ENCODE measurements around the gene PCMT1. TPM values are rescaled to one million over a fixed set of nuclear protein-coding genes. Genes with fewer than 3 reads are reported as not detected.
"Not testable (repeated sequence)": the region's sequence is repeated elsewhere in the genome, so short reads cannot be mapped to it uniquely, and the experiment has no call there.

PCMT1 gene
- total RNA-seq, 6 donors from 2014 or later = 25.1 to 129 (median 68.1) TPM

GRCh38 chr6:149844480-149844879 lies 94.9 kb downstream of the PCMT1 start:
- Histone ChIP-seq H3K27ac (no peak overlapping the region), H3K4me3 (no peak overlapping the region), H3K9me3 (no peaks in the 10 kb centered on the region), H3K36me3 (peaks cover 0 to 5% (median 0%) of the 10 kb centered on the region in 4 donors), H3K4me1 (peaks cover 5 to 14% (median 7%) of the 10 kb centered on the region in 4 donors), H3K27me3 (no peaks in the 10 kb centered on the region)
- DNase-seq = no peak
- TF ChIP-seq POLR2A (IDR thresholded peaks at IDR 0.05) (no peak), EP300 (IDR thresholded peaks at IDR 0.05) (no peak), CTCF (IDR thresholded peaks at IDR 0.05) (no peak)
- WGBS, 2 donors = 91 to 95% methylated on average over 2 of the region's 2 CpGs
- ATAC-seq (ENCODE audit: low FRiP score in 2 of 2) = no peak

- no peaks in the 10 kb centered on the region for H3K9me3 ChIP-seq
- DNase-seq (no peak), ATAC-seq (ENCODE audit: low FRiP score in 2 of 2) (no peak)
- TF ChIP-seq POLR2A (IDR thresholded peaks at IDR 0.05) (no peak), POLR2AphosphoS5 (IDR thresholded peaks at IDR 0.05) (no peak), EP300 (IDR thresholded peaks at IDR 0.05) (no peak), CTCF (IDR thresholded peaks at IDR 0.05) (no peak)
- H3K4me1 ChIP-seq = peaks cover 5 to 14% (median 7%) of the 10 kb centered on the region in 4 donors
- no peaks in the 10 kb centered on the region for H3K27me3 ChIP-seq
- H3K27ac ChIP-seq = no peak overlapping the region
- peaks cover 0 to 5% (median 0%) of the 10 kb centered on the region in 4 donors for H3K36me3 ChIP-seq
- 64 to 82% methylated on average over 3 of the region's 3 CpGs for WGBS, 2 donors
- H3K4me3 ChIP-seq = no peak overlapping the region
Measured at GRCh38 chr6:149845549-149845948, 96.0 kb downstream of the PCMT1 start.

GRCh38 chr6:149846321-149846720 lies 96.8 kb downstream of the PCMT1 start:
- TF ChIP-seq CTCF (IDR thresholded peaks at IDR 0.05) = no peak
- no peak for TF ChIP-seq POLR2A (IDR thresholded peaks at IDR 0.05)
- no peak for TF ChIP-seq EP300 (IDR thresholded peaks at IDR 0.05)
- no peak for TF ChIP-seq POLR2AphosphoS5 (IDR thresholded peaks at IDR 0.05)
- peak in 1 of 2 donors; percentile 73 for DNase-seq
- peak in 1 of 2 donors; percentile 16 for ATAC-seq (ENCODE audit: low FRiP score in 2 of 2)
- Histone ChIP-seq H3K9me3 (no peaks in the 10 kb centered on the region), H3K27ac (no peak overlapping the region), H3K4me3 (no peak overlapping the region), H3K27me3 (no peaks in the 10 kb centered on the region), H3K4me1 (peaks cover 0 to 14% (median 7%) of the 10 kb centered on the region in 4 donors), H3K36me3 (peaks cover 0 to 5% (median 0%) of the 10 kb centered on the region in 4 donors)
- WGBS, 2 donors = 56 to 78% methylated on average over 7 of the region's 7 CpGs

- Histone ChIP-seq H3K36me3 (no peaks in the 10 kb centered on the region), H3K4me1 (peaks cover 0 to 26% (median 19%) of the 10 kb centered on the region in 4 donors), H3K27me3 (no peaks in the 10 kb centered on the region), H3K9me3 (no peaks in the 10 kb centered on the region), H3K27ac (no peak overlapping the region), H3K4me3 (no peak overlapping the region)
- TF ChIP-seq POLR2AphosphoS5 (IDR thresholded peaks at IDR 0.05) (no peak), EP300 (IDR thresholded peaks at IDR 0.05) (no peak), POLR2A (IDR thresholded peaks at IDR 0.05) (no peak), CTCF (IDR thresholded peaks at IDR 0.05) (no peak)
- WGBS, 2 donors = 80 to 86% methylated on average over 4 of the region's 4 CpGs
- no peak for DNase-seq
- ATAC-seq (ENCODE audit: low FRiP score in 2 of 2) = no peak
Measured at GRCh38 chr6:149847939-149848267, 98.4 kb downstream of the PCMT1 start.

GRCh38 chr6:149848343-149848742 lies 98.8 kb downstream of the PCMT1 start:
- H3K4me1 ChIP-seq = peaks cover 0 to 29% (median 21%) of the 10 kb centered on the region in 4 donors
- not testable (repeated sequence) for H3K36me3 ChIP-seq; H3K4me3 ChIP-seq; H3K27me3 ChIP-seq; H3K9me3 ChIP-seq; DNase-seq; ATAC-seq (ENCODE audit: low FRiP score in 2 of 2); H3K27ac ChIP-seq
- 67 to 79% methylated on average over 4 of the region's 4 CpGs for WGBS, 2 donors
